ENCODE measurements around the gene PRR33. TPM values are rescaled to one million over a fixed set of nuclear protein-coding genes. Genes with fewer than 3 reads are reported as not detected.

Gene PRR33
- total and polyA plus RNA-seq, 5 donors: 0.11 to 0.82 (median 0.25) TPM

DNA sequence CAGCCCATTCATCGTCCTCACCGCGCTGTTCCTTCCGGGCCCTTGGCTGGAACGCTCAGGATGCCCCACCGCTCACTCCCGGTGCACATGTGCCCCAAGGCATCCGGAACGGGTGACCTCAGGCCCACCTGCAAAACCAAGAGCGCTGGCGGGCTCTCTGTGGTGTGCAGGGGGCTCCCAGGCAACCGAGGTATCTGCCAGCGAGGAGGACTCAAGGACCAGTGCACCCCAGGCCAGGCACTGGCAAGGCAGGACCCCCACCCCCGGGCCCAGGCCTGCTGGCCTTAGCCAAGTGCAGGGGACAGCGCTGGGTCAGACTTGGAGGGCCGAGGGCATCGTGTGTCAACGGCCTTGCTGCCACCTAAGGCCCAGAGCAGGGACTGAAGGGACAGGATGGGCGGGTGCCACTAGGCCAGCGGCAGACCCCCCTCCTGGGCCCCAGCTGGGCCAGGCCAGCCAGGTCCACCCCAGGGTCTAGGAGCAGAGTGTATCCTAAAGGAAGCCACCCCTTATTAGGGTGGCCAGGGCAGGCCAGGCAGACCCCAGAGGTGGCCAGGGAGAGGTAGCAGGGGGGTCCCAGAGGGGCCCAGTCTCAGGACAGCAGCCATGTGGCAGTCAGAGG lies 36.3 kb upstream of the PRR33 start:
- no peak for DNase-seq
- peak in 1 of 2 donors; percentile 8 for ATAC-seq
- Histone ChIP-seq H3K4me3 (ENCODE audit: low read length) (no peak overlapping the region), H3K9me3 (ENCODE audit: control insufficient read depth, low read length) (no peaks in the 10 kb centered on the region), H3K4me1 (ENCODE audit: control insufficient read depth, insufficient read depth, low read length) (no peaks in the 10 kb centered on the region), H3K27ac (ENCODE audit: low read length) (peak overlapping the region; percentile 19), H3K27me3 (ENCODE audit: control insufficient read depth, insufficient read depth) (no peaks in the 10 kb centered on the region)
- intact Hi-C loops (cut with DNase I): loop anchor here in 1 of 4 donors (10.0 kb wide), 1 partner anchor 217 kb away; no protein-coding TSS in a partner anchor
- WGBS: 65% methylated on average over 20 of the region's 20 CpGs

DNA sequence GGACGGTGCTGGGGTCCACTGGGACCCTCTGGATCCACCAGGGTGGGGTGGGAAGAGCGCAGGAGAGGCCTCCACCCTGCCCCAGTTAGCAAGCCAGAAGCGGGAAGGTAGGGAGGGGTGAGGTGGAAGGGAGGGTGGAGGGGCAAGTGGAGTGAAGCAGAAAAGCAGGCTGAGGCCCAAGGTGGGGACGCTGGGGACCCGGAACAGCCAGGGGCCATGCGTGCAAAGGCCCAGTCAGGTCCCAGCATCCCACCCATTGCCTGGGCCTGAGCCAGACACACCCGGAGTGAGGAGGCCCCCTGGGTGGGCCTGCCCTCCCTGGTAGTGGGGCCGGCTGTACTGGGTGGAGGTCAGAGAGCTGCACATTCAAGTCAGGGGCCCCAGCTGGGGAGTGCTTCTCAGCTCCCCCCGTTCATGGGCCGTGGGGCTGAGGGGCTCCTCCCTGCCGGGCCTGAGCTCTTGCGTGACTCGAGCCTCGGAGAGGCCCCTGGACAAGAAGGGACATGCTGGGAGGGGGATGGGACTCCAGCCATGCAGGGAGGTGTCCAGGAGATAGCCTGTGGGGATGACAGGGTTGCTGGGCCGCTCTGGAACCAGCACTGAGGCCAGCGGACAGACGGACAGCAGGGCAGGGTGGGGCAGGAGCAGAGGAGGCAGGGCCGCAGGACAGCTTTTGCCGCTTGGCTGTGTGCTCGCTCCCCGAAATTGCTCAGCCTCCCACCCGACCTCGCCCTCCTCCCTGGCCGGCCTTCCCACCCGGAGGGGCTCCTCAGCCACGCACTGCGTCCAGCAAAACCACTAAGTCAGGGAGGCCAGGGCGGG lies 35.5 kb upstream of the PRR33 start:
- Histone ChIP-seq H3K9me3 (ENCODE audit: control insufficient read depth, low read length) (no peaks in the 10 kb centered on the region), H3K4me1 (ENCODE audit: control insufficient read depth, insufficient read depth, low read length) (no peaks in the 10 kb centered on the region), H3K27me3 (ENCODE audit: control insufficient read depth, insufficient read depth) (no peaks in the 10 kb centered on the region), H3K27ac (ENCODE audit: low read length) (peak overlapping the region; percentile 19), H3K4me3 (ENCODE audit: low read length) (no peak overlapping the region)
- DNase-seq: peak; percentile 59 to 81 (median 81)
- WGBS: 53% methylated on average over 28 of the region's 28 CpGs
- intact Hi-C loops (cut with DNase I): loop anchor here in 1 of 4 donors (10.0 kb wide), 1 partner anchor 218 kb away; no protein-coding TSS in a partner anchor
- ATAC-seq: peak; percentile 37 to 55

- no peak overlapping the region for H3K4me3 ChIP-seq (ENCODE audit: low read length)
- 84% methylated on average over 41 of the region's 41 CpGs for WGBS
- ATAC-seq: no peak
Measured at GRCh38 chr11:1926156-1927025, 34.7 kb upstream of the PRR33 start.

GRCh38 chr11:1925373-1926155 lies 33.9 kb upstream of the PRR33 start:
- Histone ChIP-seq H3K9me3 (ENCODE audit: control insufficient read depth, low read length) (no peaks in the 10 kb centered on the region), H3K4me3 (ENCODE audit: low read length) (no peak overlapping the region), H3K27ac (ENCODE audit: low read length) (no peak overlapping the region), H3K27me3 (ENCODE audit: control insufficient read depth, insufficient read depth) (no peaks in the 10 kb centered on the region), H3K4me1 (ENCODE audit: control insufficient read depth, insufficient read depth, low read length) (no peaks in the 10 kb centered on the region)
- peak in 2 of 3 donors; percentile 37 to 54 for DNase-seq
- no peak for ATAC-seq
- intact Hi-C loops (cut with DNase I): loop anchor here in 1 of 4 donors (10.0 kb wide), 1 partner anchor 219 kb away; no protein-coding TSS in a partner anchor
- 93% methylated on average over 23 of the region's 23 CpGs for WGBS

More at GRCh38 chr11:1926156-1927025, 34.7 kb upstream of the PRR33 start:
- intact Hi-C loops (cut with DNase I): loop anchor here in 1 of 4 donors (10.0 kb wide), 1 partner anchor 218 kb away; no protein-coding TSS in a partner anchor
- H3K27ac ChIP-seq (ENCODE audit: low read length): peak overlapping the region; percentile 5
- peak in 2 of 3 donors; percentile 40 to 52 for DNase-seq
- H3K9me3 ChIP-seq (ENCODE audit: control insufficient read depth, low read length): no peaks in the 10 kb centered on the region
- H3K27me3 ChIP-seq (ENCODE audit: control insufficient read depth, insufficient read depth): no peaks in the 10 kb centered on the region
- H3K4me1 ChIP-seq (ENCODE audit: control insufficient read depth, insufficient read depth, low read length): no peaks in the 10 kb centered on the region

GRCh38 chr11:1924646-1925372 lies 33.1 kb upstream of the PRR33 start:
- no peaks in the 10 kb centered on the region for H3K4me1 ChIP-seq (ENCODE audit: control insufficient read depth, insufficient read depth, low read length)
- no peaks in the 10 kb centered on the region for H3K27me3 ChIP-seq (ENCODE audit: control insufficient read depth, insufficient read depth)
- DNase-seq (peak in 1 of 3 donors; percentile 47), ATAC-seq (no peak)
- H3K9me3 ChIP-seq (ENCODE audit: control insufficient read depth, low read length): no peaks in the 10 kb centered on the region
- WGBS: 85% methylated on average over 21 of the region's 21 CpGs
- H3K27ac ChIP-seq (ENCODE audit: low read length): no peak overlapping the region
- intact Hi-C loops (cut with DNase I): loop anchor here in 2 of 4 donors (5.0 to 10.0 kb wide), 2 partner anchors 43 to 220 kb away; no protein-coding TSS in a partner anchor
- H3K4me3 ChIP-seq (ENCODE audit: low read length): no peak overlapping the region

- 79% methylated on average over 17 of the region's 17 CpGs for WGBS
- DNase-seq: peak in 2 of 3 donors; percentile 50 to 52
- ATAC-seq: no peak
- Histone ChIP-seq H3K27me3 (ENCODE audit: control insufficient read depth, insufficient read depth) (no peaks in the 10 kb centered on the region), H3K9me3 (ENCODE audit: control insufficient read depth, low read length) (no peaks in the 10 kb centered on the region), H3K4me3 (ENCODE audit: low read length) (no peak overlapping the region), H3K4me1 (ENCODE audit: control insufficient read depth, insufficient read depth, low read length) (no peaks in the 10 kb centered on the region), H3K27ac (ENCODE audit: low read length) (no peak overlapping the region)
- intact Hi-C loops (cut with DNase I): loop anchor here in 2 of 4 donors (5.0 to 10.0 kb wide), 2 partner anchors 42 to 221 kb away; no protein-coding TSS in a partner anchor
Measured at GRCh38 chr11:1924181-1924580, 32.5 kb upstream of the PRR33 start.

GRCh38 chr11:1923201-1923956 lies 31.7 kb upstream of the PRR33 start:
- no peak overlapping the region for H3K4me3 ChIP-seq (ENCODE audit: low read length)
- no peak for ATAC-seq
- H3K9me3 ChIP-seq (ENCODE audit: control insufficient read depth, low read length): no peaks in the 10 kb centered on the region
- no peak overlapping the region for H3K27ac ChIP-seq (ENCODE audit: low read length)
- intact Hi-C loops (cut with DNase I): loop anchor here in 2 of 4 donors (5.0 to 10.0 kb wide), 2 partner anchors 41 to 221 kb away; no protein-coding TSS in a partner anchor
- 86% methylated on average over 22 of the region's 22 CpGs for WGBS
- DNase-seq: peak in 2 of 3 donors; percentile 26 to 30
- H3K27me3 ChIP-seq (ENCODE audit: control insufficient read depth, insufficient read depth): no peaks in the 10 kb centered on the region
- peaks cover 4% of the 10 kb centered on the region for H3K4me1 ChIP-seq (ENCODE audit: control insufficient read depth, insufficient read depth, low read length)

GRCh38 chr11:1922481-1923081 lies 30.9 kb upstream of the PRR33 start:
- peak in 2 of 3 donors; percentile 70 to 74 for DNase-seq
- H3K9me3 ChIP-seq (ENCODE audit: control insufficient read depth, low read length): no peaks in the 10 kb centered on the region
- 40% methylated on average over 14 of the region's 14 CpGs for WGBS
- peak; percentile 4 to 7 for ATAC-seq
- peaks cover 4% of the 10 kb centered on the region for H3K4me1 ChIP-seq (ENCODE audit: control insufficient read depth, insufficient read depth, low read length)
- H3K27me3 ChIP-seq (ENCODE audit: control insufficient read depth, insufficient read depth): no peaks in the 10 kb centered on the region
- peak overlapping the region; percentile 70 for H3K27ac ChIP-seq (ENCODE audit: low read length)
- intact Hi-C loops (cut with DNase I): loop anchor here in 2 of 4 donors (5.0 to 10.0 kb wide), 2 partner anchors 40 to 222 kb away; no protein-coding TSS in a partner anchor
- H3K4me3 ChIP-seq (ENCODE audit: low read length): no peak overlapping the region

All from right cardiac atrium (tissue), 5 donors.